Gastrocnemius medialis (tissue), 4 donors: ENCODE results near the gene ELAPOR1.

Source experiments
- CTCF ChIP-seq, 5 experiments: fragments of 450-650 bp in 3 of 5; fragments of 200-600 bp in 2 of 5; sonication (generic) in 2 of 5; IDR thresholded peaks in 4 of 5; conservative IDR thresholded peaks in 1 of 5; 1 replicate in 4 of 5; 2 replicates in 1 of 5; pipeline ENCODE4 v1.5.1; 2016 to 2019; ENCODE audit warnings: antibody characterized with exemption in 5 of 5, mild to moderate bottlenecking in 3 of 5, moderate library complexity in 3 of 5
- POLR2A ChIP-seq, 2 donors: fragments of 450-650 bp; IDR thresholded peaks; one replicate each; pipeline ENCODE4 v1.6.1; 2017; ENCODE audit warnings: antibody characterized with exemption in 2 of 2, mild to moderate bottlenecking in 2 of 2, moderate library complexity in 2 of 2

- TF ChIP-seq CTCF (IDR thresholded peaks at IDR 0.05 in 4 of 5, conservative IDR thresholded peaks at IDR 0.05 in 1 of 5): no peak
- TF ChIP-seq POLR2A (IDR thresholded peaks at IDR 0.05): no peak
These were observed 4.0 kb upstream of the ELAPOR1 start for GRCh38 chr1:109109906-109110305.
